ENCODE measurements around the gene TRPC4.

Gene TRPC4

GRCh38 chr13:37869756-37870488 lies at the start of gene TRPC4:
TRPC4 (minus strand) TSS chr13:37869772; CDS start chr13:37783333, 86,439 bp downstream.
- DNase-seq = peak; percentile 46

- no peak for DNase-seq
Observed at GRCh38 chr13:37918751-37919150, 49.2 kb upstream of the TRPC4 start.

GRCh38 chr13:37918116-37918714 lies 48.6 kb upstream of the TRPC4 start:
- DNase-seq = no peak

- DNase-seq = peak; percentile 25
Observed at GRCh38 chr13:37914781-37915391, 45.3 kb upstream of the TRPC4 start.

GRCh38 chr13:37910790-37911189 lies 41.2 kb upstream of the TRPC4 start:
- DNase-seq = no peak

GRCh38 chr13:37906880-37907279 lies 37.3 kb upstream of the TRPC4 start:
- no peak for DNase-seq

- no peak for DNase-seq
Observed at GRCh38 chr13:37905736-37906135, 36.2 kb upstream of the TRPC4 start.

GRCh38 chr13:37899753-37900152 lies 30.2 kb upstream of the TRPC4 start:
- DNase-seq = no peak

GRCh38 chr13:37893321-37893720 lies 23.7 kb upstream of the TRPC4 start:
- DNase-seq = no peak

GRCh38 chr13:37889820-37890219 lies 20.2 kb upstream of the TRPC4 start:
- DNase-seq = no peak

- no peak for DNase-seq
Observed at GRCh38 chr13:37889102-37889501, 19.5 kb upstream of the TRPC4 start.

- no peak for DNase-seq
Observed at GRCh38 chr13:37886879-37887278, 17.3 kb upstream of the TRPC4 start.

GRCh38 chr13:37884674-37885073 lies 15.1 kb upstream of the TRPC4 start:
- DNase-seq = no peak

GRCh38 chr13:37884026-37884425 lies 14.5 kb upstream of the TRPC4 start:
- DNase-seq = no peak

- DNase-seq = no peak
Observed at GRCh38 chr13:37878921-37879320, 9.3 kb upstream of the TRPC4 start.

- DNase-seq = no peak
Observed at GRCh38 chr13:37878496-37878895, 8.9 kb upstream of the TRPC4 start.

GRCh38 chr13:37870895-37871550 lies 1.5 kb upstream of the TRPC4 start:
- no peak for DNase-seq

- DNase-seq = no peak
Observed at GRCh38 chr13:37870489-37870845, 895 bp upstream of the TRPC4 start.

GRCh38 chr13:37869506-37869755 lies 141 bp downstream of the TRPC4 start:
- no peak for DNase-seq

GRCh38 chr13:37868691-37869505 lies 674 bp downstream of the TRPC4 start:
- DNase-seq = no peak

- DNase-seq = no peak
Observed at GRCh38 chr13:37863708-37864107, 5.9 kb downstream of the TRPC4 start.

- no peak for DNase-seq
Observed at GRCh38 chr13:37835392-37835791, 34.2 kb downstream of the TRPC4 start.

GRCh38 chr13:37833411-37833810 lies 36.2 kb downstream of the TRPC4 start:
- DNase-seq = no peak
